GM18873 (cell line): ENCODE measurements around the gene AP1AR.

Source experiments
- ATAC-seq: cut with Tn5 transposase; IDR thresholded peaks from one replicate; pipeline ENCODE4 v1.9.1; 2021; ENCODE audit warnings: mild to moderate bottlenecking, moderate library complexity, moderate number of reproducible peaks; ENCODE audit not compliant: unreplicated experiment, low FRiP score

Gene AP1AR

GRCh38 chr4:112219826-112220366 lies 11.7 kb upstream of the AP1AR start:
- no peak for ATAC-seq

- no peak for ATAC-seq
Measured at GRCh38 chr4:112222219-112222955, 9.2 kb upstream of the AP1AR start.

GRCh38 chr4:112225157-112225556 lies 6.4 kb upstream of the AP1AR start:
- no peak for ATAC-seq

- peak; percentile 80 for ATAC-seq
Measured at GRCh38 chr4:112230879-112231778, 458 bp upstream of the AP1AR start.

- ATAC-seq, result no peak
Measured at GRCh38 chr4:112234952-112235609, 3.5 kb downstream of the AP1AR start.

- ATAC-seq, result no peak
Measured at GRCh38 chr4:112236040-112236439, 4.5 kb downstream of the AP1AR start.

- ATAC-seq, result no peak
Measured at GRCh38 chr4:112238833-112239232, 7.2 kb downstream of the AP1AR start.

- ATAC-seq, result no peak
Measured at GRCh38 chr4:112245383-112245782, 13.8 kb downstream of the AP1AR start.

GRCh38 chr4:112247021-112247420 lies 15.4 kb downstream of the AP1AR start:
- ATAC-seq, result no peak

GRCh38 chr4:112251019-112251643 lies 19.5 kb downstream of the AP1AR start:
- ATAC-seq, result no peak

- ATAC-seq, result no peak
Measured at GRCh38 chr4:112252234-112252633, 20.6 kb downstream of the AP1AR start.

- no peak for ATAC-seq
Measured at GRCh38 chr4:112253382-112254000, 21.9 kb downstream of the AP1AR start.

- ATAC-seq, result no peak
Measured at GRCh38 chr4:112257098-112257497, 25.5 kb downstream of the AP1AR start.

- ATAC-seq, result no peak
Measured at GRCh38 chr4:112266823-112267222, 35.2 kb downstream of the AP1AR start.

GRCh38 chr4:112270051-112270450 lies 38.5 kb downstream of the AP1AR start:
- ATAC-seq, result no peak

- no peak for ATAC-seq
Measured at GRCh38 chr4:112270640-112271421, 39.2 kb downstream of the AP1AR start.

- ATAC-seq, result no peak
Measured at GRCh38 chr4:112272292-112272691, 40.7 kb downstream of the AP1AR start.

GRCh38 chr4:112274959-112275358 lies 43.4 kb downstream of the AP1AR start:
- ATAC-seq, result no peak

GRCh38 chr4:112276113-112276512 lies 44.5 kb downstream of the AP1AR start:
- ATAC-seq, result no peak
